Neural progenitor cell (in vitro differentiated cells): Measurements from ENCODE around the gene CYP1A2. TPM values are rescaled to one million over a fixed set of nuclear protein-coding genes. Genes with fewer than 3 reads are reported as not detected.

ENCODE experiments used
- DNase-seq: peaks from one replicate; pipeline ENCODE4 v3.0.0-alpha.2; 2016; ENCODE audit warnings: low spot score
- H2AFZ ChIP-seq: fragments of 200-600 bp; sonication (generic); replicated peaks from 2 replicates; pipeline ENCODE4 v1.6.1; 2016; ENCODE audit warnings: antibody characterized with exemption
- H3F3A ChIP-seq: fragments of 200-600 bp; sonication (generic); 2 replicates; pipeline ENCODE4 v1.6.1; 2016; ENCODE audit warnings: antibody characterized with exemption, low read depth
- H3K27ac ChIP-seq: fragments of 200-600 bp; sonication (generic); 2 replicates; pipeline ENCODE4 v1.5.1; 2016; ENCODE audit warnings: mild to moderate bottlenecking
- H3K27me3 ChIP-seq: fragments of 200-600 bp; sonication (generic); 2 replicates; pipeline ENCODE4 v1.6.1; 2016; ENCODE audit warnings: mild to moderate bottlenecking, moderate library complexity
- H3K36me3 ChIP-seq: fragments of 200-600 bp; sonication (generic); 2 replicates; pipeline ENCODE4 v1.5.1; 2016
- H3K4me1 ChIP-seq: fragments of 200-600 bp; sonication (generic); 2 replicates; pipeline ENCODE4 v1.6.1; 2016; ENCODE audit warnings: mixed run types
- H3K4me2 ChIP-seq: fragments of 200-600 bp; sonication (generic); 2 replicates; pipeline ENCODE4 v1.6.1; 2016
- H3K4me3 ChIP-seq: fragments of 200-600 bp; sonication (generic); 2 replicates; pipeline ENCODE4 v1.5.1; 2016
- H3K79me2 ChIP-seq: fragments of 200-600 bp; sonication (generic); 2 replicates; pipeline ENCODE4 v1.6.1; 2016; ENCODE audit warnings: low read depth
- H3K9ac ChIP-seq: fragments of 200-600 bp; sonication (generic); 2 replicates; pipeline ENCODE4 v1.6.1; 2016
- H3K9me3 ChIP-seq: fragments of 200-600 bp; sonication (generic); 2 replicates; pipeline ENCODE4 v1.5.1; 2016; ENCODE audit warnings: low read depth
- H4K20me1 ChIP-seq: fragments of 200-600 bp; sonication (generic); 2 replicates; pipeline ENCODE4 v1.6.1; 2016; ENCODE audit warnings: low read depth
- H3K27ac Mint-ChIP-seq: 3 replicates; pipeline ENCODE4 v1.8.0; 2021; ENCODE audit warnings: mixed read lengths
- H3K27me3 Mint-ChIP-seq: 2 replicates; pipeline ENCODE4 v1.8.0; 2022; ENCODE audit warnings: low read depth, mild to moderate bottlenecking, inconsistent platforms, moderate library complexity, mixed read lengths; ENCODE audit not compliant: insufficient read depth
- H3K36me3 Mint-ChIP-seq: 3 replicates; pipeline ENCODE4 v1.8.0; 2021; ENCODE audit warnings: mixed read lengths
- H3K4me1 Mint-ChIP-seq: 3 replicates; pipeline ENCODE4 v1.8.0; 2021; ENCODE audit warnings: mixed read lengths
- H3K4me3 Mint-ChIP-seq: 3 replicates; pipeline ENCODE4 v1.8.0; 2021; ENCODE audit warnings: mild to moderate bottlenecking, moderate library complexity, mixed read lengths
- H3K9me3 Mint-ChIP-seq: 3 replicates; pipeline ENCODE4 v1.8.0; 2020; ENCODE audit warnings: mixed read lengths
- CTCF ChIP-seq: fragments of 200-600 bp; sonication (generic); IDR thresholded peaks from 2 replicates; pipeline ENCODE4 v1.5.1; 2017; ENCODE audit warnings: antibody characterized with exemption, mild to moderate bottlenecking
- EZH2 ChIP-seq: fragments of 200-600 bp; sonication (generic); IDR thresholded peaks from 2 replicates; pipeline ENCODE4 v1.6.1; 2017; ENCODE audit warnings: antibody characterized with exemption, mild to moderate bottlenecking, moderate library complexity
- EZH2phosphoT487 ChIP-seq: fragments of 200-600 bp; sonication (generic); IDR thresholded peaks from 2 replicates; pipeline ENCODE4 v1.6.1; 2017; ENCODE audit warnings: antibody characterized with exemption
- total RNA-seq: library from RNA; depleted of rRNA; stranded (reverse); fragments of >200 nt; gene quantifications from 2 replicates; pipeline ENCODE4 v1.2.3, GENCODE V29; 2015; ENCODE audit warnings: low replicate concordance

Gene CYP1A2
- total RNA-seq, 1 donor from 2014 or later: not detected

- Histone ChIP-seq H3K79me2 (no peaks in the 10 kb centered on the region), H3F3A (peaks cover 22% of the 10 kb centered on the region), H3K36me3 (no peaks in the 10 kb centered on the region), H3K9me3 (no peaks in the 10 kb centered on the region), H2AFZ (peak overlapping the region; percentile 32), H4K20me1 (no peaks in the 10 kb centered on the region), H3K4me3 (no peak overlapping the region), H3K4me2 (peak overlapping the region; percentile 61), H3K4me1 (peaks cover 19% of the 10 kb centered on the region), H3K9ac (no peak overlapping the region), H3K27me3 (peaks cover 16% of the 10 kb centered on the region), H3K27ac (no peak overlapping the region)
- TF ChIP-seq EZH2phosphoT487 (no peak), CTCF (peak; percentile 91)
- Mint-ChIP-seq H3K4me3 (peak overlapping the region; percentile 25), H3K27ac (no peak overlapping the region), H3K9me3 (no peaks in the 10 kb centered on the region), H3K27me3 (peaks cover 19% of the 10 kb centered on the region), H3K36me3 (no peaks in the 10 kb centered on the region), H3K4me1 (peaks cover 35% of the 10 kb centered on the region)
- DNase-seq: peak; percentile 81
Observed at GRCh38 chr15:74768771-74769342, 20.2 kb downstream of the CYP1A2 start.

GRCh38 chr15:74769463-74770025 is 20.9 kb downstream of the CYP1A2 start:
- Mint-ChIP-seq H3K27me3 (peaks cover 20% of the 10 kb centered on the region), H3K9me3 (no peaks in the 10 kb centered on the region), H3K36me3 (no peaks in the 10 kb centered on the region), H3K4me1 (peaks cover 40% of the 10 kb centered on the region), H3K4me3 (no peak overlapping the region), H3K27ac (no peak overlapping the region)
- peaks cover 26% of the 10 kb centered on the region for H3F3A ChIP-seq
- TF ChIP-seq EZH2 (no peak), EZH2phosphoT487 (no peak), CTCF (no peak)
- H3K79me2 ChIP-seq: no peaks in the 10 kb centered on the region
- DNase-seq: no peak
- H3K9ac ChIP-seq: no peak overlapping the region
- H3K27ac ChIP-seq: no peak overlapping the region
- H3K4me1 ChIP-seq: peaks cover 23% of the 10 kb centered on the region
- H3K4me3 ChIP-seq: no peak overlapping the region
- no peaks in the 10 kb centered on the region for H3K36me3 ChIP-seq
- H4K20me1 ChIP-seq: no peaks in the 10 kb centered on the region
- H3K9me3 ChIP-seq: no peaks in the 10 kb centered on the region
- peaks cover 16% of the 10 kb centered on the region for H3K27me3 ChIP-seq
- no peak overlapping the region for H2AFZ ChIP-seq
- H3K4me2 ChIP-seq: no peak overlapping the region

- Histone ChIP-seq H3K4me1 (peaks cover 23% of the 10 kb centered on the region), H3K27me3 (peaks cover 16% of the 10 kb centered on the region), H3K9me3 (no peaks in the 10 kb centered on the region), H3K9ac (no peak overlapping the region), H3F3A (peaks cover 26% of the 10 kb centered on the region), H3K4me3 (no peak overlapping the region), H3K36me3 (no peaks in the 10 kb centered on the region), H3K79me2 (no peaks in the 10 kb centered on the region), H2AFZ (no peak overlapping the region), H3K4me2 (no peak overlapping the region), H3K27ac (no peak overlapping the region), H4K20me1 (no peaks in the 10 kb centered on the region)
- Mint-ChIP-seq H3K9me3 (no peaks in the 10 kb centered on the region), H3K4me3 (no peak overlapping the region), H3K27ac (no peak overlapping the region), H3K4me1 (peaks cover 39% of the 10 kb centered on the region), H3K36me3 (no peaks in the 10 kb centered on the region), H3K27me3 (peaks cover 18% of the 10 kb centered on the region)
- no peak for DNase-seq
- TF ChIP-seq EZH2 (no peak), EZH2phosphoT487 (no peak), CTCF (no peak)
Observed at GRCh38 chr15:74770211-74770903, 21.7 kb downstream of the CYP1A2 start.
